ENCODE measurements around the gene RNASE7.

GRCh38 chr14:21037156-21037555 lies 5.0 kb upstream of the RNASE7 start:
- no peak for TF ChIP-seq EZH2phosphoT487 (IDR thresholded peaks at IDR 0.05; ENCODE audit: low read depth)
- TF ChIP-seq, protein P1, sequence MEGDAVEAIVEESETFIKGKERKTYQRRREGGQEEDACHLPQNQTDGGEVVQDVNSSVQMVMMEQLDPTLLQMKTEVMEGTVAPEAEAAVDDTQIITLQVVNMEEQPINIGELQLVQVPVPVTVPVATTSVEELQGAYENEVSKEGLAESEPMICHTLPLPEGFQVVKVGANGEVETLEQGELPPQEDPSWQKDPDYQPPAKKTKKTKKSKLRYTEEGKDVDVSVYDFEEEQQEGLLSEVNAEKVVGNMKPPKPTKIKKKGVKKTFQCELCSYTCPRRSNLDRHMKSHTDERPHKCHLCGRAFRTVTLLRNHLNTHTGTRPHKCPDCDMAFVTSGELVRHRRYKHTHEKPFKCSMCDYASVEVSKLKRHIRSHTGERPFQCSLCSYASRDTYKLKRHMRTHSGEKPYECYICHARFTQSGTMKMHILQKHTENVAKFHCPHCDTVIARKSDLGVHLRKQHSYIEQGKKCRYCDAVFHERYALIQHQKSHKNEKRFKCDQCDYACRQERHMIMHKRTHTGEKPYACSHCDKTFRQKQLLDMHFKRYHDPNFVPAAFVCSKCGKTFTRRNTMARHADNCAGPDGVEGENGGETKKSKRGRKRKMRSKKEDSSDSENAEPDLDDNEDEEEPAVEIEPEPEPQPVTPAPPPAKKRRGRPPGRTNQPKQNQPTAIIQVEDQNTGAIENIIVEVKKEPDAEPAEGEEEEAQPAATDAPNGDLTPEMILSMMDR (IDR thresholded peaks at IDR 0.05; ENCODE audit: low read depth, low read length), result no peak

Data from OCI-LY3 (cell line).